ENCODE results near the gene GRM1.

GRCh38 chr6:146470091-146470770, 441.4 kb downstream of the GRM1 start:
- TF ChIP-seq POLR2A (IDR thresholded peaks at IDR 0.05) (no peak), CTCF (IDR thresholded peaks at IDR 0.05) (no peak)

All from prostate gland (tissue), 2 donors.